Measurements from ENCODE around the gene ZNF335.

DNA sequence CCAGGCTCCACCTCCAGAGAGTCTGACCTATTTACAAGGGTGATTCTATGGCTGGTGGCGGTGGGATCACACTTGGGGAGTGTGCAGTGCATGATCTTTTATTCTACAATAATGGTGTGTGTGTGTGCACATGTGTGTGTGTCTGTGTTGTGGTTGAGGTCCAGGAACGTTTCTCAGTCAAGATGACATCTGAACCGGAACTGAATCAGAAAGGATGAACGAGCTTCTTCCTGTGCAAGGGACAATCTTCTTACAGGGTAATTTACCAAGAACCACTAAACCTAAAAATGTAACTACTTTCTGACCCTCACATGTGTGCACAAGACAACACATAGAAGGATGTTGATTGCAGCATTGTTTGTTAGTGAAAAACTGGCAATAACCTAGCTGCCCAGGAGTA, 45.3 kb upstream of the ZNF335 start:
- TF ChIP-seq EP300 (IDR thresholded peaks at IDR 0.05) (no peak), POLR2AphosphoS5 (IDR thresholded peaks at IDR 0.05) (no peak), POLR2A (IDR thresholded peaks at IDR 0.05) (no peak)
- TF ChIP-seq, protein P1, sequence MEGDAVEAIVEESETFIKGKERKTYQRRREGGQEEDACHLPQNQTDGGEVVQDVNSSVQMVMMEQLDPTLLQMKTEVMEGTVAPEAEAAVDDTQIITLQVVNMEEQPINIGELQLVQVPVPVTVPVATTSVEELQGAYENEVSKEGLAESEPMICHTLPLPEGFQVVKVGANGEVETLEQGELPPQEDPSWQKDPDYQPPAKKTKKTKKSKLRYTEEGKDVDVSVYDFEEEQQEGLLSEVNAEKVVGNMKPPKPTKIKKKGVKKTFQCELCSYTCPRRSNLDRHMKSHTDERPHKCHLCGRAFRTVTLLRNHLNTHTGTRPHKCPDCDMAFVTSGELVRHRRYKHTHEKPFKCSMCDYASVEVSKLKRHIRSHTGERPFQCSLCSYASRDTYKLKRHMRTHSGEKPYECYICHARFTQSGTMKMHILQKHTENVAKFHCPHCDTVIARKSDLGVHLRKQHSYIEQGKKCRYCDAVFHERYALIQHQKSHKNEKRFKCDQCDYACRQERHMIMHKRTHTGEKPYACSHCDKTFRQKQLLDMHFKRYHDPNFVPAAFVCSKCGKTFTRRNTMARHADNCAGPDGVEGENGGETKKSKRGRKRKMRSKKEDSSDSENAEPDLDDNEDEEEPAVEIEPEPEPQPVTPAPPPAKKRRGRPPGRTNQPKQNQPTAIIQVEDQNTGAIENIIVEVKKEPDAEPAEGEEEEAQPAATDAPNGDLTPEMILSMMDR (IDR thresholded peaks at IDR 0.05): no peak
